SIG-M5 treated with dmso at 0.1 percent for 504 hours (cell line): Measurements from ENCODE around the gene THSD8.

Experiments used
- DNase-seq: peaks from one replicate; lab custom pipeline; 2025; ENCODE audit not compliant: unreplicated experiment; lab: John Stamatoyannopoulos, UW

THSD8 gene

GRCh38 chr19:12779162-12779993 is 22.5 kb upstream of the THSD8 start:
- no peak for DNase-seq

- no peak for DNase-seq
These were observed 19.8 kb upstream of the THSD8 start for GRCh38 chr19:12782174-12782423.

GRCh38 chr19:12782424-12783290 is 19.2 kb upstream of the THSD8 start:
- DNase-seq: peak; percentile 62

GRCh38 chr19:12783291-12783848 is 18.5 kb upstream of the THSD8 start:
- DNase-seq: peak; percentile 26

- DNase-seq: peak; percentile 40
These were observed 17.9 kb upstream of the THSD8 start for GRCh38 chr19:12783849-12784393.

- no peak for DNase-seq
These were observed 17.4 kb upstream of the THSD8 start for GRCh38 chr19:12784394-12784870.

GRCh38 chr19:12784871-12785430 is 16.9 kb upstream of the THSD8 start:
- DNase-seq: no peak

- peak; percentile 54 for DNase-seq
These were observed 16.3 kb upstream of the THSD8 start for GRCh38 chr19:12785431-12786031.

GRCh38 chr19:12786141-12786870 is 15.6 kb upstream of the THSD8 start:
- DNase-seq: peak; percentile 73

- DNase-seq: no peak
These were observed 14.9 kb upstream of the THSD8 start for GRCh38 chr19:12786952-12787351.

- no peak for DNase-seq
These were observed 14.4 kb upstream of the THSD8 start for GRCh38 chr19:12787458-12787857.

GRCh38 chr19:12788042-12788681 is 13.7 kb upstream of the THSD8 start:
- no peak for DNase-seq

- DNase-seq: peak; percentile 23
These were observed 13.2 kb upstream of the THSD8 start for GRCh38 chr19:12788682-12789097.

- peak; percentile 52 for DNase-seq
These were observed 12.6 kb upstream of the THSD8 start for GRCh38 chr19:12789098-12789903.

GRCh38 chr19:12789904-12790619 is 11.8 kb upstream of the THSD8 start:
- DNase-seq: peak; percentile 100

GRCh38 chr19:12790628-12791344 is 11.1 kb upstream of the THSD8 start:
- no peak for DNase-seq

GRCh38 chr19:12791345-12792050 is 10.4 kb upstream of the THSD8 start, which contains the start of gene JUNB:
JUNB (plus strand) TSS chr19:12791486; CDS start chr19:12791772, 286 bp downstream.
- peak; percentile 92 for DNase-seq
